Smooth muscle cell (in vitro differentiated cells): ENCODE results near the gene CORIN. TPM values are rescaled to one million over a fixed set of nuclear protein-coding genes. Genes with fewer than 3 reads are reported as not detected.

Experiments
- DNase-seq: peaks from one replicate; lab custom pipeline; 2025; ENCODE audit not compliant: unreplicated experiment; lab: John Stamatoyannopoulos, UW
- H2AFZ ChIP-seq: fragments of 200-600 bp; sonication (generic); 2 replicates; pipeline ENCODE4 v1.6.0; 2016; ENCODE audit warnings: antibody characterized with exemption, low read depth, mild to moderate bottlenecking
- H3F3A ChIP-seq: fragments of 200-600 bp; sonication (generic); 2 replicates; pipeline ENCODE4 v1.6.0; 2017; ENCODE audit warnings: antibody characterized with exemption, low read depth
- H3K27ac ChIP-seq: fragments of 200-600 bp; sonication (generic); 2 replicates; pipeline ENCODE4 v1.5.1; 2016; ENCODE audit warnings: low read depth, mild to moderate bottlenecking
- H3K27me3 ChIP-seq: fragments of 200-600 bp; sonication (generic); 2 replicates; pipeline ENCODE4 v1.6.1; 2016; ENCODE audit warnings: low read depth, mild to moderate bottlenecking
- H3K36me3 ChIP-seq: fragments of 200-600 bp; sonication (generic); 2 replicates; pipeline ENCODE4 v1.5.1; 2016; ENCODE audit warnings: low read depth
- H3K4me1 ChIP-seq: fragments of 200-600 bp; sonication (generic); 2 replicates; pipeline ENCODE4 v1.5.1; 2016; ENCODE audit warnings: low read depth
- H3K4me2 ChIP-seq: fragments of 200-600 bp; sonication (generic); 2 replicates; pipeline ENCODE4 v1.6.0; 2016; ENCODE audit warnings: mild to moderate bottlenecking
- H3K4me3 ChIP-seq: fragments of 200-600 bp; sonication (generic); 2 replicates; pipeline ENCODE4 v1.5.1; 2016; ENCODE audit warnings: mild to moderate bottlenecking
- H3K79me2 ChIP-seq: fragments of 200-600 bp; sonication (generic); 2 replicates; pipeline ENCODE4 v1.6.0; 2016; ENCODE audit warnings: low read depth, mild to moderate bottlenecking
- H3K9ac ChIP-seq: fragments of 200-600 bp; sonication (generic); 2 replicates; pipeline ENCODE4 v1.6.0; 2016; ENCODE audit warnings: low read depth
- H3K9me3 ChIP-seq: fragments of 200-600 bp; sonication (generic); replicated peaks from 2 replicates; pipeline ENCODE4 v1.5.1; 2016; ENCODE audit warnings: low read depth
- H4K20me1 ChIP-seq: fragments of 200-600 bp; sonication (generic); 2 replicates; pipeline ENCODE4 v1.6.0; 2016; ENCODE audit warnings: low read depth
- WGBS: methylation state at CpG from one replicate; pipeline ENCODE4 v1.1.7; 2016; ENCODE audit warnings: low lambda C conversion rate; 5-methylcytosine and 5-hydroxymethylcytosine counted together
- polyA plus RNA-seq: library from polyadenylated mRNA; unstranded; fragments of >200 nt; fragmentation: Nextera tagmentation; extraction: Ambion mirVana; gene quantifications from 2 replicates; pipeline ENCODE4 v1.2.1, GENCODE V29; 2016
- total RNA-seq: library from RNA; depleted of rRNA; stranded (reverse); fragments of >200 nt; gene quantifications from 2 replicates; pipeline ENCODE4 v1.2.3, GENCODE V29; 2014
- TF ChIP-seq, protein P1 (sequence below): fragments of 200-600 bp; sonication (generic); IDR thresholded peaks from 2 replicates; pipeline ENCODE4 v1.5.1; 2017; ENCODE audit warnings: borderline replicate concordance, mild to moderate bottlenecking, antibody characterized with exemption; ENCODE audit not compliant: insufficient read depth, poor library complexity, severe bottlenecking

The CORIN gene
- total and polyA plus RNA-seq, 2 experiments from 2014 or later = 0.27 to 1.8 TPM

DNA sequence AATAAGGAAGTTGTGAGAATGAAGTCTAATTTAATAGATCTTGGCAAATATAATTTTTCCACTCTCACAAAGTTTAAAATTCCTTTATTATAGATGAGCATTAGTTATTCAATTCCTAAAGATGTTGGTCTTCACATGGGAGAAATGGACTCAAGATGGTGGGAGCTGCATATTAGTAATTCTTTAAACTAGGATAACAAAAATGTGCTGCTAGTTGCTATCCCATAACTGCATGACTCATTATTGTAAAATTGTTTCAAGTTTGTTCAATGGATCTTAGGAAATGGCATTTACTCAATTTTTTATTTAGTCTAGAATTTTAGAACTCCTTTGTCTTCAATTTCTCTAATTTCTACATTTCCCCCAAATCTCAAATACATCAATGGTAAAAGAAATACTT, 197.0 kb downstream of the CORIN start:
- Histone ChIP-seq H3K36me3 (no peaks in the 10 kb centered on the region), H4K20me1 (no peaks in the 10 kb centered on the region), H3K4me2 (no peak overlapping the region), H3K9me3 (no peaks in the 10 kb centered on the region), H3K9ac (no peak overlapping the region), H3K27me3 (no peaks in the 10 kb centered on the region), H3F3A (no peaks in the 10 kb centered on the region), H3K27ac (no peak overlapping the region), H3K79me2 (no peaks in the 10 kb centered on the region), H2AFZ (no peak overlapping the region), H3K4me1 (peaks cover 4% of the 10 kb centered on the region), H3K4me3 (no peak overlapping the region)
- DNase-seq = no peak
- TF ChIP-seq, protein P1, sequence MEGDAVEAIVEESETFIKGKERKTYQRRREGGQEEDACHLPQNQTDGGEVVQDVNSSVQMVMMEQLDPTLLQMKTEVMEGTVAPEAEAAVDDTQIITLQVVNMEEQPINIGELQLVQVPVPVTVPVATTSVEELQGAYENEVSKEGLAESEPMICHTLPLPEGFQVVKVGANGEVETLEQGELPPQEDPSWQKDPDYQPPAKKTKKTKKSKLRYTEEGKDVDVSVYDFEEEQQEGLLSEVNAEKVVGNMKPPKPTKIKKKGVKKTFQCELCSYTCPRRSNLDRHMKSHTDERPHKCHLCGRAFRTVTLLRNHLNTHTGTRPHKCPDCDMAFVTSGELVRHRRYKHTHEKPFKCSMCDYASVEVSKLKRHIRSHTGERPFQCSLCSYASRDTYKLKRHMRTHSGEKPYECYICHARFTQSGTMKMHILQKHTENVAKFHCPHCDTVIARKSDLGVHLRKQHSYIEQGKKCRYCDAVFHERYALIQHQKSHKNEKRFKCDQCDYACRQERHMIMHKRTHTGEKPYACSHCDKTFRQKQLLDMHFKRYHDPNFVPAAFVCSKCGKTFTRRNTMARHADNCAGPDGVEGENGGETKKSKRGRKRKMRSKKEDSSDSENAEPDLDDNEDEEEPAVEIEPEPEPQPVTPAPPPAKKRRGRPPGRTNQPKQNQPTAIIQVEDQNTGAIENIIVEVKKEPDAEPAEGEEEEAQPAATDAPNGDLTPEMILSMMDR = no peak

DNA sequence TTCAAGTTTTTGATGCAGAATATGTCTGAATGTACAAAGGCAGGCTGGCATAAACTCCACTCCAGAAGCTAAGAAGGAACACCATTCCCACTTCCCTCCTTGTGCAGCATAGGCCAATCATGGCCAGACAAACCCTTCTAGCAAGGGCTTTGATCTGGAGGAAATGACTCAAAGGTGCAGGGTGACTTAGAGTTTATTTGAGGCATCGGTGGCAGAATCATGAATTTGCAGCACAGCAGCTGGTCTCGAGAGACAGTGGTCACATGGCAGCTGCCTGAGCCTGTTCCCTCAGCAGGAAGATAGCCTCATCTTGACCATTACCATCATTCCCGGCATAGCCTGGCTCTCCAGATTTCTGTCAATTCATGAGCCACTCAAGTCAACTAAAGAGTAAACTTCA, 198.3 kb downstream of the CORIN start:
- peaks cover 4% of the 10 kb centered on the region for H3K4me1 ChIP-seq
- 44% methylated on average over 3 of the region's 3 CpGs for WGBS
- H4K20me1 ChIP-seq = no peaks in the 10 kb centered on the region
- no peaks in the 10 kb centered on the region for H3K9me3 ChIP-seq
- TF ChIP-seq, protein P1 = no peak
- H3K27ac ChIP-seq = no peak overlapping the region
- H3K27me3 ChIP-seq = no peaks in the 10 kb centered on the region
- no peak overlapping the region for H3K4me2 ChIP-seq
- H3K9ac ChIP-seq = no peak overlapping the region
- H2AFZ ChIP-seq = no peak overlapping the region
- DNase-seq = no peak
- H3K79me2 ChIP-seq = no peaks in the 10 kb centered on the region
- H3F3A ChIP-seq = no peaks in the 10 kb centered on the region
- no peak overlapping the region for H3K4me3 ChIP-seq
- no peaks in the 10 kb centered on the region for H3K36me3 ChIP-seq

DNA sequence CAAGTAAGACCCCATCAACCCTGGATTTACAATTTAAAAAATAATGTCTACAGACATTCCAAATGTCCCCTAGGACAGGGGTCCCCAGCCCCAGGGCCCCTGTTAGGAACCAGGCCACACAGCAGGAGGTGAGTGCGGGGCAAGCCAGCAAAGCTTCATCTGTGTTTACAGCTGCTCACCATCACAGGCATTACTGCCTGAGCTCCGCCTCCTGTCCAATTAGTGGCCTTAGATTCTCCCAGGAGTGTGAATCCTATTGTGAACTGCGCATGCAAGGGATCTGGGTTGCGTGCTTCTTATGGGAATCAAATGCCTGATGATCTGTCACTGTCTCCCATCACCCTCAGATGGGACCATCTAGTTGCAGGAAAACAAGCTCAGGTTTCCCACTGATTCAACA, 206.7 kb downstream of the CORIN start:
- H4K20me1 ChIP-seq = no peaks in the 10 kb centered on the region
- no peak overlapping the region for H3K4me3 ChIP-seq
- no peaks in the 10 kb centered on the region for H3K27me3 ChIP-seq
- no peaks in the 10 kb centered on the region for H3K4me1 ChIP-seq
- TF ChIP-seq, protein P1 = no peak
- no peaks in the 10 kb centered on the region for H3K36me3 ChIP-seq
- no peak overlapping the region for H3K9ac ChIP-seq
- no peaks in the 10 kb centered on the region for H3K79me2 ChIP-seq
- H3F3A ChIP-seq = no peaks in the 10 kb centered on the region
- H3K27ac ChIP-seq = no peak overlapping the region
- no peak for DNase-seq
- H2AFZ ChIP-seq = no peak overlapping the region
- H3K4me2 ChIP-seq = no peak overlapping the region
- H3K9me3 ChIP-seq = no peaks in the 10 kb centered on the region
- WGBS = 88% methylated on average over 4 of the region's 4 CpGs

DNA sequence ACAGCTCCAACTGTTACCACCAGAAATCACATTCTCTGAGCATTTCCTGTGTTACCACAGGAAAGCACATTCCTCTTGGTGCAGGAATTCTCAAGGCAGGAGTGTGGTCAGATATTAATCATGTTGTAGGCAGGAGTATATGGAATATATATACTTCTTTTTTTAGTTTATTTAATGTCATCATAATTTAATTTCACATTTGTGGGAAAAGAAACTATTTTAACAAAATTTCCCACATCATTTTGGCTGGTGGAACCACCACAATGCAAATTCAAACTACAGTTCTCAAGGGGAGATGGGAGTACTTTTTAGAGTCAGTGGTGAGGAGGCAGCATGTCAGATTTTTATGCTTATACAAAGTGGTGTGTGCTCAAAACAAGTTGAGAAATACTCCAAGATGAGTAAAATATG, 213.8 kb downstream of the CORIN start:
- Histone ChIP-seq H3K4me1 (no peaks in the 10 kb centered on the region), H2AFZ (no peak overlapping the region), H3K9me3 (no peaks in the 10 kb centered on the region), H3K9ac (no peak overlapping the region), H3K4me2 (no peak overlapping the region), H3F3A (no peaks in the 10 kb centered on the region), H4K20me1 (no peaks in the 10 kb centered on the region), H3K27me3 (no peaks in the 10 kb centered on the region), H3K79me2 (no peaks in the 10 kb centered on the region), H3K36me3 (no peaks in the 10 kb centered on the region), H3K4me3 (no peak overlapping the region), H3K27ac (no peak overlapping the region)
- DNase-seq = no peak
- TF ChIP-seq, protein P1 = no peak
